ENCODE data around the gene TCF4. TPM values are rescaled to one million over a fixed set of nuclear protein-coding genes. Genes with fewer than 3 reads are reported as not detected.

TCF4 gene
- total RNA-seq, 1 donor from 2014 or later: 199 TPM

DNA sequence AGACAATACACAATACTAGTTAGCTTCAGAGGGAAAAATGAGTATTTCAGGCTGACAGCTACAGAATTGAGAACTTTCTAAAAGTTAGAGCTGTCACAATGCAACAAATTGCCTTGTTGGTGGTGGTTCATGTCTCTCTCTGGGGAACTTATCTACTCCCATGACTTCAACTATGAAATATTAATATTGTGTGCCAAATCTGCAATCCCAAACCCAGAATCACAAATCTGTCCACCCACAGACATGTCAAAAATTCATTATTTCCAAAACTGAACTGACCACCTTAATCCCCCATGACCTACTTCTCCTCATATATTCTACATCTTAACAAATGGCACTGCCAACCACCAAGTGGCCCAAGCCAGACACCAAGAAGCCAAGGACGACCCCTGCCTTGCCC is 143.5 kb downstream of the TCF4 start:
- Mint-ChIP-seq H3K4me3 (ENCODE audit: unreplicated experiment) (no peak overlapping the region), H3K36me3 (ENCODE audit: unreplicated experiment) (peaks cover 6% of the 10 kb centered on the region), H3K9me3 (ENCODE audit: unreplicated experiment) (peaks cover 9% of the 10 kb centered on the region), H3K4me1 (ENCODE audit: low read depth, unreplicated experiment) (peaks cover 29% of the 10 kb centered on the region), H3K27ac (ENCODE audit: unreplicated experiment) (no peak overlapping the region), H3K27me3 (ENCODE audit: unreplicated experiment) (peaks cover 6% of the 10 kb centered on the region)
- TF ChIP-seq, protein P1, sequence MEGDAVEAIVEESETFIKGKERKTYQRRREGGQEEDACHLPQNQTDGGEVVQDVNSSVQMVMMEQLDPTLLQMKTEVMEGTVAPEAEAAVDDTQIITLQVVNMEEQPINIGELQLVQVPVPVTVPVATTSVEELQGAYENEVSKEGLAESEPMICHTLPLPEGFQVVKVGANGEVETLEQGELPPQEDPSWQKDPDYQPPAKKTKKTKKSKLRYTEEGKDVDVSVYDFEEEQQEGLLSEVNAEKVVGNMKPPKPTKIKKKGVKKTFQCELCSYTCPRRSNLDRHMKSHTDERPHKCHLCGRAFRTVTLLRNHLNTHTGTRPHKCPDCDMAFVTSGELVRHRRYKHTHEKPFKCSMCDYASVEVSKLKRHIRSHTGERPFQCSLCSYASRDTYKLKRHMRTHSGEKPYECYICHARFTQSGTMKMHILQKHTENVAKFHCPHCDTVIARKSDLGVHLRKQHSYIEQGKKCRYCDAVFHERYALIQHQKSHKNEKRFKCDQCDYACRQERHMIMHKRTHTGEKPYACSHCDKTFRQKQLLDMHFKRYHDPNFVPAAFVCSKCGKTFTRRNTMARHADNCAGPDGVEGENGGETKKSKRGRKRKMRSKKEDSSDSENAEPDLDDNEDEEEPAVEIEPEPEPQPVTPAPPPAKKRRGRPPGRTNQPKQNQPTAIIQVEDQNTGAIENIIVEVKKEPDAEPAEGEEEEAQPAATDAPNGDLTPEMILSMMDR (IDR thresholded peaks at IDR 0.05; ENCODE audit: partially characterized antibody, unreplicated experiment): no peak
- no peak for DNase-seq

DNA sequence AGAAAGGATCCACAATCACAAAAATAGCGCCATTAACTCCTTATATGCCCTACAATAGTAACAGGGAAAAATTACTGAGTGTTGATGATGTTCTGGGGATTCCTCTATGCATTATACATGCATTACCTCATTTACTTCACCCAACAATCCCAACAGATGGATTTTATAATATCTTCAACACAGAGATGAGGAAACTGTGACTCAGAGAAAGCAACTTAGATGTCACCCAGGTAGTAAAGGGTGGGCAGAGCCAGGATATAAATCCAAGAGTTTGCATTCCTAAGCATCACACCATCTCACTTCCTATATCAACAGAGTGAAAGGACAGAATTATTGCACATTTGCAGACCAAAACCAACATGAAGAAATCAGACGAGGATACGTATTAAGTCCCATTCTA is 144.2 kb downstream of the TCF4 start:
- peaks cover 9% of the 10 kb centered on the region for H3K9me3 Mint-ChIP-seq (ENCODE audit: unreplicated experiment)
- H3K36me3 Mint-ChIP-seq (ENCODE audit: unreplicated experiment): peaks cover 6% of the 10 kb centered on the region
- H3K27ac Mint-ChIP-seq (ENCODE audit: unreplicated experiment): peak overlapping the region; percentile 19
- H3K4me1 Mint-ChIP-seq (ENCODE audit: low read depth, unreplicated experiment): peaks cover 35% of the 10 kb centered on the region
- no peak overlapping the region for H3K4me3 Mint-ChIP-seq (ENCODE audit: unreplicated experiment)
- TF ChIP-seq, protein P1 (IDR thresholded peaks at IDR 0.05; ENCODE audit: partially characterized antibody, unreplicated experiment): no peak
- H3K27me3 Mint-ChIP-seq (ENCODE audit: unreplicated experiment): peaks cover 6% of the 10 kb centered on the region
- no peak for DNase-seq

DNA sequence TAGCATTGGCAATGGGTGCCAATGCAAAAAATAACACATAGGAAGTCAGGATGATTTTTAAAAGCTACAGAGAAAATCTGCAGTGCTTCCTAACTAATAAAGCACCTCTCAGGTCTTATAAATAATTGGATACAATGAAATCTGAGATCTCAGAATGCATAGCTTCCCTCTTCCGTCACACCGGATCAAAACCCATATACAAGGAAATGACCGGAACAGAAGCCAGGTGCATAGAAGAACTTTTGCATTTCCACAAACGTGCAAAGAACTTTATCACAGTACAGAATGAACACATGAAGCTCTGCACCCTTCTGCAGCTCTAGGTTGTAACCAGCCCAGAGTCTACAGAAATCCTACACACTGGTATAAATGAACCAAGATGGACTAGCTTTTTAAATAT is 145.4 kb downstream of the TCF4 start:
- H3K4me1 Mint-ChIP-seq (ENCODE audit: low read depth, unreplicated experiment): peaks cover 38% of the 10 kb centered on the region
- no peak overlapping the region for H3K27ac Mint-ChIP-seq (ENCODE audit: unreplicated experiment)
- TF ChIP-seq, protein P1 (IDR thresholded peaks at IDR 0.05; ENCODE audit: partially characterized antibody, unreplicated experiment): no peak
- H3K4me3 Mint-ChIP-seq (ENCODE audit: unreplicated experiment): no peak overlapping the region
- H3K27me3 Mint-ChIP-seq (ENCODE audit: unreplicated experiment): peaks cover 8% of the 10 kb centered on the region
- H3K36me3 Mint-ChIP-seq (ENCODE audit: unreplicated experiment): peaks cover 6% of the 10 kb centered on the region
- DNase-seq: no peak
- H3K9me3 Mint-ChIP-seq (ENCODE audit: unreplicated experiment): peaks cover 11% of the 10 kb centered on the region

DNA sequence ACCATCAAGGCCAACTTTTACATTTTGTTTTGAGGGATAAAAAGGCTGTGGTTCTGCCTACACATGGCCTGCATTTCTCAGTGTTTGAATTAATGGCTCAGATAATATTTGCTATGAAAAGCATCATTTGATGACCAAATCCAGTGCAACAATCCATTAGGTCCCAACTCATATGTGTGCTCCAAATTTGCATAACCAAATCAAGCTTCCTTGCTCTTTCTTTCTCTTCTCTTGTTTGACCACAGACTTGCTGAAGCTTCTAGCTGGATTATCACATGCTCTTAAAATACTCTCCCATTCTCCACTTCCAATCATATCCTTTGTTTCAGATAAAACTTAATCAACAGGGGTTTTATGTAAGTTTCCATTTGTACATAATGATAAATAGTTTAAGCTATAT is 147.0 kb downstream of the TCF4 start:
- H3K4me3 Mint-ChIP-seq (ENCODE audit: unreplicated experiment): peak overlapping the region; percentile 67

DNA sequence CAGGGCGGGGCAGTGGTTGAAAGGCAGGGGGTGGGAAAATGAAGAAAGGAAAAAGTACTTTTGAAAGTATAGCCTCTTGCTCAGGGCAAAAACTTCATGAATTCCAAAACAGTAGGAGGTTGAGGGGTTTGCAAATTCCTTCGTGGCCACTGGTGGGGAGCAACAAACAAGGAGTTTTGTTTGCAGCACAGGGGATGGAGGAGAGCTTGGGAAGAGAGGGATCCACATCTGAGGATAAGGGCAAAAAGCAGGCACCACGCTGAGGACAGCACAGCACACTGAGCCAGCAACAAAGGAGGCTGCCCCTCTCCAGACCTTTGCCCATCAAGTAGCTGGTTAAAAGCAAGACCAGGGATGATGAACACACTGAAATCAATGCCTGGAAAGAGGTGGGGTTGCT is 148.9 kb downstream of the TCF4 start:
- peaks cover 8% of the 10 kb centered on the region for H3K27me3 Mint-ChIP-seq (ENCODE audit: unreplicated experiment)
- H3K27ac Mint-ChIP-seq (ENCODE audit: unreplicated experiment): peak overlapping the region; percentile 57
- TF ChIP-seq, protein P1 (IDR thresholded peaks at IDR 0.05; ENCODE audit: partially characterized antibody, unreplicated experiment): no peak
- H3K4me1 Mint-ChIP-seq (ENCODE audit: low read depth, unreplicated experiment): peaks cover 53% of the 10 kb centered on the region
- peaks cover 12% of the 10 kb centered on the region for H3K9me3 Mint-ChIP-seq (ENCODE audit: unreplicated experiment)
- H3K36me3 Mint-ChIP-seq (ENCODE audit: unreplicated experiment): no peaks in the 10 kb centered on the region
- no peak for DNase-seq
- H3K4me3 Mint-ChIP-seq (ENCODE audit: unreplicated experiment): no peak overlapping the region

More for the DNA sequence above, 147.0 kb downstream of the TCF4 start:
- Mint-ChIP-seq H3K27ac (ENCODE audit: unreplicated experiment) (peak overlapping the region; percentile 98), H3K27me3 (ENCODE audit: unreplicated experiment) (peaks cover 8% of the 10 kb centered on the region), H3K4me1 (ENCODE audit: low read depth, unreplicated experiment) (peaks cover 44% of the 10 kb centered on the region), H3K9me3 (ENCODE audit: unreplicated experiment) (peaks cover 11% of the 10 kb centered on the region), H3K36me3 (ENCODE audit: unreplicated experiment) (peaks cover 6% of the 10 kb centered on the region)
- TF ChIP-seq, protein P1 (IDR thresholded peaks at IDR 0.05; ENCODE audit: partially characterized antibody, unreplicated experiment): no peak
- DNase-seq: no peak
